K562 (cell line): Measurements from ENCODE around the gene GLDN. TPM values are rescaled to one million over a fixed set of nuclear protein-coding genes. Genes with fewer than 3 reads are reported as not detected.

Experiments
- ATAC-seq: fragments of 200-7000 bp; cut with Tn5 transposase; 3 replicates; pipeline ENCODE4 v1.9.1; 2020; ENCODE audit warnings: moderate library complexity
- BruUV-seq: library from RNA; stranded (reverse); fragments of 400-500 nt; replicated peaks from 2 replicates; lab custom pipeline; 2021; lab: Mats Ljungman, UMichigan
- CTCF ChIA-PET: fragments of 300-600 bp; formaldehyde crosslinking; extraction: SDS; loops from one replicate; lab custom pipeline; 2021; ENCODE audit warnings: low intra/inter-chr PET ratio; lab: Yijun Ruan, JAX
- POLR2A ChIA-PET: fragments of 300-600, 350-650 bp; sonication (Branson Sonifier 250); formaldehyde crosslinking; extraction: SDS; loops from one replicate; lab custom pipeline; 2021; ENCODE audit warnings: antibody characterized with exemption, inconsistent platforms; lab: Yijun Ruan, JAX
- DNase-seq, 4 experiments: peaks; one replicate each; pipeline versions ENCODE4 v3.0.0 to v3.0.0-alpha.2; 2011 to 2018; ENCODE audit warnings: low spot score in 3 of 4, mixed read lengths in 3 of 4; ENCODE audit errors: extremely low read depth in 1 of 4
- FAIRE-seq: peaks from 2 replicates; lab custom pipeline; 2011; peaks lifted over from hg19 to GRCh38; lab: Jason Lieb, UNC
- H2AFZ ChIP-seq: 2 replicates; pipeline ENCODE4 v1.6.0; 2011; ENCODE audit warnings: low read depth, low read length, control low read depth, inconsistent platforms
- H3K27ac ChIP-seq: fragments of 200-600 bp; 3 replicates; pipeline ENCODE4 v1.8.0; 2011; ENCODE audit warnings: low read depth, mild to moderate bottlenecking, control low read depth, inconsistent platforms, low read length, moderate library complexity, mixed read lengths; ENCODE audit errors: extremely low read depth
- H3K27me3 ChIP-seq, 2 experiments: fragments of 300-600 bp in 1 of 2; 2 replicates in 1 of 2; 3 replicates in 1 of 2; pipeline versions ENCODE4 v1.6.0 to v1.8.0; 2011; ENCODE audit warnings: inconsistent platforms in 2 of 2, low read length in 2 of 2, mild to moderate bottlenecking in 1 of 2, mixed read lengths in 1 of 2, moderate library complexity in 1 of 2; ENCODE audit not compliant: control insufficient read depth in 2 of 2, insufficient read depth in 2 of 2
- H3K36me3 ChIP-seq: fragments of 300-600 bp; 3 replicates; pipeline ENCODE4 v1.8.0; 2011; ENCODE audit warnings: mild to moderate bottlenecking, low read length, inconsistent platforms; ENCODE audit not compliant: control insufficient read depth, insufficient read depth
- H3K4me1 ChIP-seq, 2 experiments: fragments of 200-600 bp in 1 of 2; replicated peaks in 1 of 2; 2 replicates in 1 of 2; 3 replicates in 1 of 2; pipeline versions ENCODE4 v1.5.1 to v1.8.0; 2011; ENCODE audit warnings: inconsistent platforms in 2 of 2, low read length in 2 of 2, mild to moderate bottlenecking in 1 of 2, mixed read lengths in 1 of 2, moderate library complexity in 1 of 2; ENCODE audit not compliant: control insufficient read depth in 2 of 2, insufficient read depth in 2 of 2
- H3K4me2 ChIP-seq: 2 replicates; pipeline ENCODE4 v1.6.1; 2011; ENCODE audit warnings: low read length, control low read depth, inconsistent platforms, mixed read lengths; ENCODE audit not compliant: insufficient read depth
- H3K4me3 ChIP-seq: fragments of 200-600 bp; sonication (generic), shearing (Covaris generic); 2 replicates; pipeline ENCODE4 v1.5.1; 2016; ENCODE audit warnings: control low read depth, inconsistent platforms
- H3K79me2 ChIP-seq: fragments of 200-600 bp; 3 replicates; pipeline ENCODE4 v1.8.0; 2011; ENCODE audit warnings: low read length, inconsistent platforms; ENCODE audit not compliant: control insufficient read depth, insufficient read depth
- H3K9ac ChIP-seq, 2 experiments: 2 replicates each; pipeline versions ENCODE4 v1.6.0 to v1.6.1; 2011; ENCODE audit warnings: low read depth in 2 of 2, low read length in 2 of 2, control low read depth in 1 of 2, inconsistent platforms in 1 of 2, mild to moderate bottlenecking in 1 of 2, mixed read lengths in 1 of 2; ENCODE audit not compliant: insufficient read depth in 1 of 2
- H3K9me1 ChIP-seq: one replicate; pipeline ENCODE4 v1.6.0; 2011; ENCODE audit warnings: inconsistent platforms, mild to moderate bottlenecking, low read length, moderate library complexity; ENCODE audit not compliant: control insufficient read depth, insufficient read depth
- H3K9me3 ChIP-seq: replicated peaks from 2 replicates; pipeline ENCODE4 v1.5.1; 2011; ENCODE audit warnings: low read depth, low read length, inconsistent platforms; ENCODE audit not compliant: control insufficient read depth, insufficient read depth
- H4K20me1 ChIP-seq: replicated peaks from 2 replicates; pipeline ENCODE4 v1.6.1; 2011; ENCODE audit warnings: low read length, inconsistent platforms, mixed read lengths; ENCODE audit not compliant: control insufficient read depth, insufficient read depth
- ARNT ChIP-seq, 2 experiments: fragments of 450-650 bp; IDR thresholded peaks; 2 replicates each; pipeline ENCODE4 v1.6.1; 2016; ENCODE audit warnings: mild to moderate bottlenecking in 1 of 2
- CBX8 ChIP-seq: fragments of 200-600 bp; sonication (generic); IDR thresholded peaks from 2 replicates; pipeline ENCODE4 v1.6.1; 2012; ENCODE audit warnings: borderline replicate concordance, mixed run types, low read depth, mild to moderate bottlenecking, moderate library complexity, mixed read lengths, low read length, control low read depth, inconsistent platforms; ENCODE audit not compliant: poor library complexity, severe bottlenecking; ENCODE audit errors: extremely low read depth
- EZH2 ChIP-seq: IDR thresholded peaks from 2 replicates; pipeline ENCODE4 v1.6.1; 2012; ENCODE audit warnings: low read depth, mild to moderate bottlenecking, inconsistent platforms, low read length, borderline replicate concordance
- FOXP4 ChIP-seq: sonication (generic); formaldehyde crosslinking; IDR thresholded peaks from 2 replicates; pipeline ENCODE4 v1.8.0; 2022; ENCODE audit warnings: mild to moderate bottlenecking, missing genetic modification reagents, borderline replicate concordance
- HBP1 ChIP-seq: fragments of 450-650 bp; formaldehyde crosslinking; IDR thresholded peaks from 2 replicates; pipeline ENCODE4 v1.4.0; 2022; ENCODE audit warnings: missing genetic modification characterization
- HCFC1 ChIP-seq: IDR thresholded peaks from 2 replicates; pipeline ENCODE4 v1.6.1; 2012; ENCODE audit warnings: low read depth, low read length, improper control_type of control experiment
- JUN ChIP-seq, 2 experiments: sonication (generic) in 1 of 2; formaldehyde crosslinking in 1 of 2; IDR thresholded peaks; 2 replicates each; pipeline versions ENCODE4 v1.6.1 to v1.8.0; 2012 to 2022; ENCODE audit warnings: borderline replicate concordance in 2 of 2, mild to moderate bottlenecking in 2 of 2, improper control_type of control experiment in 1 of 2, low read depth in 1 of 2, low read length in 1 of 2, missing genetic modification reagents in 1 of 2
- KDM5B ChIP-seq: fragments of 200-600 bp; sonication (generic); IDR thresholded peaks from 2 replicates; pipeline ENCODE4 v1.6.1; 2012; ENCODE audit warnings: low read depth, mild to moderate bottlenecking, moderate library complexity, low read length, control low read depth, inconsistent platforms; ENCODE audit not compliant: insufficient replicate concordance
- NBN ChIP-seq: fragments of 450-650 bp; IDR thresholded peaks from 2 replicates; pipeline ENCODE4 v1.6.1; 2016; ENCODE audit warnings: low read depth, mild to moderate bottlenecking
- OTX1 ChIP-seq: fragments of 450-650 bp; formaldehyde crosslinking; IDR thresholded peaks from 2 replicates; pipeline ENCODE4 v1.4.0; 2022; ENCODE audit warnings: mild to moderate bottlenecking
- POLR2G ChIP-seq: fragments of 200-400 bp; formaldehyde crosslinking; IDR thresholded peaks from 2 replicates; pipeline ENCODE4 v1.6.1; 2017; ENCODE audit warnings: low read depth, mild to moderate bottlenecking, antibody characterized with exemption, low read length, moderate library complexity
- POLR3A ChIP-seq: IDR thresholded peaks from 2 replicates; pipeline ENCODE4 v1.6.1; 2011; ENCODE audit warnings: borderline replicate concordance, mild to moderate bottlenecking, moderate library complexity; ENCODE audit not compliant: insufficient read length, insufficient read depth; ENCODE audit errors: extremely low read depth
- SRSF7 ChIP-seq: fragments of 200-400 bp; formaldehyde crosslinking; optimal IDR thresholded peaks from 2 replicates; pipeline ENCODE3; 2017; ENCODE audit warnings: mild to moderate bottlenecking, low read depth, low read length
- THAP12 ChIP-seq: fragments of 250-450 bp; sonication (Bioruptor Pico); IDR thresholded peaks from 2 replicates; pipeline ENCODE4 v1.9.0; 2021; ENCODE audit warnings: mild to moderate bottlenecking, inconsistent platforms
- ZNF165 ChIP-seq: fragments of 250-450 bp; sonication (Bioruptor Pico); IDR thresholded peaks from 2 replicates; pipeline ENCODE4 v1.4.0; 2020; ENCODE audit warnings: borderline replicate concordance
- ZNF76 ChIP-seq: fragments of 250-450 bp; sonication (Bioruptor Pico); IDR thresholded peaks from 2 replicates; pipeline ENCODE4 v1.4.0; 2020; ENCODE audit warnings: mild to moderate bottlenecking, moderate library complexity, borderline replicate concordance
- WGBS: fragments of 100-300 bp; shearing (Covaris generic); methylation state at CpG from one replicate; pipeline ENCODE4 v1.1.6; 2016; ENCODE audit warnings: low coverage, mixed read lengths; ENCODE audit not compliant: insufficient coverage; ENCODE audit errors: missing lambda C conversion rate; 5-methylcytosine and 5-hydroxymethylcytosine counted together
- in situ Hi-C: fragments of 300-500 bp; cut with MboI; formaldehyde crosslinking; loops from 4 replicates; pipeline ENCODE4 v1.15.0; 2018; ENCODE audit warnings: inconsistent platforms, mixed read lengths
- intact Hi-C: fragments of 100-400 bp; cut with micrococcal nuclease; formaldehyde crosslinking; loops from 2 replicates; pipeline ENCODE4 v1.14.2; 2022
- polyA plus RNA-seq, 8 experiments: library from polyadenylated mRNA; depleted of rRNA in 4 of 8; stranded (reverse) in 5 of 8; unstranded in 3 of 8; fragments of >200 nt; fragmentation: Nextera tagmentation in 2 of 8; fragmentation: Illumina TruSeq in 1 of 8; extraction: Ambion mirVana in 2 of 8; extraction: Trizol in 1 of 8; gene quantifications; 2 replicates each; pipeline versions ENCODE4 v1.2.1 to v1.2.3, GENCODE V29; 2011 to 2014; ENCODE audit warnings: inconsistent platforms in 1 of 8, missing spikeins in 1 of 8
- total RNA-seq, 7 experiments: library from RNA; depleted of rRNA in 6 of 7; stranded (reverse); fragments of >200 nt in 6 of 7; fragmentation: Illumina TruSeq in 2 of 7; extraction: Trizol in 2 of 7; gene quantifications; 2 replicates each; pipeline versions ENCODE4 v1.2.1 to v1.2.3, GENCODE V29; 2011 to 2021; ENCODE audit warnings: low replicate concordance in 1 of 7

GLDN gene
- total and polyA plus RNA-seq, 9 of the 15 experiments (the other 6 are each of a cell fraction or from before 2014, with no cell fraction given), result 0.05 to 0.33 (median 0.18) TPM

GRCh38 chr15:51333571-51333970 lies 7.9 kb upstream of the GLDN start:
- Histone ChIP-seq H3K9me3 (no peaks in the 10 kb centered on the region), H3K9me1 (no peaks in the 10 kb centered on the region), H3K4me2 (no peak overlapping the region), H4K20me1 (no peaks in the 10 kb centered on the region), H3K36me3 (no peaks in the 10 kb centered on the region), H3K4me3 (no peak overlapping the region), H3K4me1 (no peaks in the 10 kb centered on the region), H3K27ac (no peak overlapping the region), H3K9ac (no peak overlapping the region), H2AFZ (no peak overlapping the region), H3K79me2 (no peaks in the 10 kb centered on the region), H3K27me3 (peaks cover 11 to 41% of the 10 kb centered on the region in 2 experiments; a peak in 3 of 5 replicates)
- ChIA-PET POLR2A (interaction anchor here (0.6 to 0.9 kb wide), 2 partner anchors 13 to 68 kb away, joined by 3 to 4 read pairs; no protein-coding TSS in a partner anchor), CTCF (no interaction called here)
- no TSS peak for BruUV-seq
- WGBS, result 0% methylated on average over 2 of the region's 2 CpGs
- in situ Hi-C loops (no loop called here), intact Hi-C loops (no loop called here)
- DNase-seq, result no peak
- ATAC-seq, result no peak
- FAIRE-seq, result no peak
- TF ChIP-seq POLR2G (no peak), FOXP4 (no peak), ARNT (IDR thresholded peaks at IDR 0.05) (no peak), POLR3A (no peak), JUN (IDR thresholded peaks at IDR 0.05; ENCODE audit: borderline replicate concordance, low read depth, low read length) (no peak), JUN (CRISPR knock-in tag; IDR thresholded peaks at IDR 0.05; ENCODE audit: borderline replicate concordance) (no peak), SRSF7 (no peak), OTX1 (CRISPR knock-in tag) (no peak), HCFC1 (no peak), NBN (no peak), EZH2 (no peak), THAP12 (CRISPR knock-in tag) (no peak), ZNF76 (CRISPR knock-in tag) (no peak), HBP1 (CRISPR knock-in tag) (no peak), KDM5B (no peak), ZNF165 (CRISPR knock-in tag) (no peak), CBX8 (no peak)
